Adipose tissue (tissue), 3 donors: Measurements from ENCODE around the gene ZNF469. TPM values are rescaled to one million over a fixed set of nuclear protein-coding genes. Genes with fewer than 3 reads are reported as not detected.

Source experiments
- H3K27ac ChIP-seq: one replicate; pipeline ENCODE4 v1.5.1; 2013; ENCODE audit warnings: low read depth, low read length
- WGBS, 3 donors: extraction: QIAGEN DNeasy Blood & Tissue Kit; methylation state at CpG; one replicate each; pipeline ENCODE4 v1.1.7; 2013; 5-methylcytosine and 5-hydroxymethylcytosine counted together
- polyA plus RNA-seq, 3 donors: library from polyadenylated mRNA; stranded (reverse); fragments of 200-250 nt; gene quantifications; one replicate each; pipeline ENCODE4 v1.2.3, GENCODE V29; 2013
- donor health status: healthy with polysubstance abuse.
- donor health status: Bipolar disorder and iron deficiency.
- donor health status: healthy.

ZNF469 gene, protein sequence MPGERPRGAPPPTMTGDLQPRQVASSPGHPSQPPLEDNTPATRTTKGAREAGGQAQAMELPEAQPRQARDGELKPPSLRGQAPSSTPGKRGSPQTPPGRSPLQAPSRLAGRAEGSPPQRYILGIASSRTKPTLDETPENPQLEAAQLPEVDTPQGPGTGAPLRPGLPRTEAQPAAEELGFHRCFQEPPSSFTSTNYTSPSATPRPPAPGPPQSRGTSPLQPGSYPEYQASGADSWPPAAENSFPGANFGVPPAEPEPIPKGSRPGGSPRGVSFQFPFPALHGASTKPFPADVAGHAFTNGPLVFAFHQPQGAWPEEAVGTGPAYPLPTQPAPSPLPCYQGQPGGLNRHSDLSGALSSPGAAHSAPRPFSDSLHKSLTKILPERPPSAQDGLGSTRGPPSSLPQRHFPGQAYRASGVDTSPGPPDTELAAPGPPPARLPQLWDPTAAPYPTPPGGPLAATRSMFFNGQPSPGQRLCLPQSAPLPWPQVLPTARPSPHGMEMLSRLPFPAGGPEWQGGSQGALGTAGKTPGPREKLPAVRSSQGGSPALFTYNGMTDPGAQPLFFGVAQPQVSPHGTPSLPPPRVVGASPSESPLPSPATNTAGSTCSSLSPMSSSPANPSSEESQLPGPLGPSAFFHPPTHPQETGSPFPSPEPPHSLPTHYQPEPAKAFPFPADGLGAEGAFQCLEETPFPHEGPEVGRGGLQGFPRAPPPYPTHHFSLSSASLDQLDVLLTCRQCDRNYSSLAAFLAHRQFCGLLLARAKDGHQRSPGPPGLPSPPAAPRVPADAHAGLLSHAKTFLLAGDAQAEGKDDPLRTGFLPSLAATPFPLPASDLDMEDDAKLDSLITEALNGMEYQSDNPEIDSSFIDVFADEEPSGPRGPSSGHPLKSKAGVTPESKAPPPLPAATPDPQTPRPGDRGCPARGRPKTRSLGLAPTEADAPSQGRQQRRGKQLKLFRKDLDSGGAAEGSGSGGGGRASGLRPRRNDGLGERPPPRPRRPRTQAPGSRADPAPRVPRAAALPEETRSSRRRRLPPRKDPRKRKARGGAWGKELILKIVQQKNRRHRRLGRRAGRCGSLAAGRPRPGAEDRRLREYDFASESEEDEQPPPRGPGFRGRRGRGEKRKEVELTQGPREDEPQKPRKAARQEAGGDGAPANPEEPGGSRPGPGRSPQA (N-terminal part only)
- 1 to 10 TPM in 1 of 3 donors, under 1 TPM in 2; 0.06 to 1.5 (median 0.45) TPM for polyA plus RNA-seq

DNA sequence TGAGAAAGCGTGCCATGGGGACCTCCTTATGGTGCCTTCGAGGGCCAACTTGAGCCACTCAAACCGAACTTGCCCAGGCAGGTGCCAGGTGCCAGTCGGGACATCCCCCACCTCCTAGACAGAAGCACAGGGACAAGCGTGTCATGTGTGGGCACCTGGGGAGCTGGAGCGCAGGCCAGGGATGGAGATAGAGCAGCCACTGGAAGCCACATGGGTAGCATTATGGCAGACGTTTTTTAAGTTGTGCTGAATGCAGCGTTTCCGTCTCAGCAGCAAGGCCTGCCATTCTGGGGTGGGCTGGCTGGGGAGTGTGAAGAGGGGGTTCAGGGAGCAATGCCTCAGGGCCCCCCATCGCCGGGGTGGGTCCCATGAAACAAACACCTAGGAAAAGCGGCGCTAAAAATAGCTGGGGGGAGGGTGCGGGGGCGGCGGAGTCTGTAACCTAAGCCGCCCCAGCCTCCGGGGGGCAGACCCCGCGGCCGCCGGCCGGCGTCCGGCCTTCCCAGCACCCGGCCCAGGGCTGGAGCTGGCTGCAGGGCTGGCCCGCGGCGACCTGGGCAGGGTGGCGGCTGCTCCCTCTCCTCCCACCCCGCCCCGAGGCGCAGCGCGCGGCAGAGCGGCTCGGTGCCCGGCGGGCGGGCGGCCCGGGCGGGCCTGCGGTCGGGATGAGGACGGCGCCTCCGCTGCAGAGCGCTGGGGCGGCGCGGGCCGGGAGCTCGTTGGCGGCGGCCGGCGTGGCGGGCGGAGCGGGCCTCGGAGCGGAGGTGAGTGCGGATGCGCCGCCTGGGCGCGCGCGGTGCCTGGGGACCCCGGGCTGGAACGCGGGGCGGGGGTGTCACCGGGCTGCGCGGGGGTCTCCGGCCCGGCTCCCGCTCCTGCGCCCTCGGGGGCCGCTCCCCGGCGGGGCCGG lies at the start of gene ZNF469:
Gene ZNF469 (plus strand): TSS at position 469 of the 910 bp plus-strand sequence. CDS start 44,512 bp downstream, outside the sequence.
- WGBS, 3 donors, result 9 to 20% (median 11%) methylated on average over 34 to 87 of the region's 87 CpGs
- no peak within 1 kb of the TSS for H3K27ac ChIP-seq

DNA sequence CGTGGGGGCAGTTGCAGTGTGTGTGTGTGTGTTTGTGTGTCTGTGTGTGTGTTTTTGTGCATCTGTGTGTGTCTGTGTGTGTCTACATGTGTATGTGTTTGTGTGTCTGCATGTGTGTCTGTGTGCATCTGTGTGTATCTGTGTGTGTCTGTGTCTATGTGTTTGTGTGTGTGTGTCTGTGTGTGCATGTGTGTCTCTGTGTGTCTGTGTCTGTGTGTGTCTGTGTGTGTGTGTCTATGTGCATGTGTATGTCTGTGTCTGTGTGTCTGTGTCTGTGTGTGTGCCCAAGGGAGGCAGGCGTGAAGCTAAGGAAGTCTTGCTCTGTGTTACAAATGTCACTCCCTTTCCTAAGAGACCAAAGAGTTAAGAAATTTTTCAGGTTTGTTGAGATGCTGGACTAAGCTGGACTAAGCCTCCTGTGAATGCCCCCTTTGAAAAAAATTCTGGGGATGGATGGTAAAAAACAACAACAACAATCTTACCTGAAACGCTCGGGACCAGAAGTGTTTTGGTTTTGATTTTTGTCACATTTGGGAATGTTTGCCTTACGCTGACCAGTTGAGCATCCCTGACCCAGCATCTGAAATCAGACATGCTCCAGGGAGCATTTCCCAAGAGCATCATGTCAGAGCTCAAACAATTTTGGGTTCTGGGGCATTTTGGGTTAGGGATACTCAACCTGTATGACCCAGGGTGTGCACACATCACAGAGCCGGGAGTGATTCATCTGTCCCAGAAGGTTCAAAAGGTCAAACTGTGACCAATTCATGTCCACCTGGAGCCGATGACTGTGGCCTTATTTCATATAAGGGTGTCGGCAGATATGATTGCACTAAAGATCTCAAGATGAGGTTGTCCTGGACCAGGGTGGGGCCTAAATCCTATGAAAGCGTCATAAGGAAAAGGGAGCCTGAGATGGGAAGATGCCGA lies 48.6 kb upstream of the ZNF469 start:
- 73 to 80% (median 77%) methylated on average over 10 of the region's 10 CpGs for WGBS, 3 donors
- H3K27ac ChIP-seq, result no peak overlapping the region

DNA sequence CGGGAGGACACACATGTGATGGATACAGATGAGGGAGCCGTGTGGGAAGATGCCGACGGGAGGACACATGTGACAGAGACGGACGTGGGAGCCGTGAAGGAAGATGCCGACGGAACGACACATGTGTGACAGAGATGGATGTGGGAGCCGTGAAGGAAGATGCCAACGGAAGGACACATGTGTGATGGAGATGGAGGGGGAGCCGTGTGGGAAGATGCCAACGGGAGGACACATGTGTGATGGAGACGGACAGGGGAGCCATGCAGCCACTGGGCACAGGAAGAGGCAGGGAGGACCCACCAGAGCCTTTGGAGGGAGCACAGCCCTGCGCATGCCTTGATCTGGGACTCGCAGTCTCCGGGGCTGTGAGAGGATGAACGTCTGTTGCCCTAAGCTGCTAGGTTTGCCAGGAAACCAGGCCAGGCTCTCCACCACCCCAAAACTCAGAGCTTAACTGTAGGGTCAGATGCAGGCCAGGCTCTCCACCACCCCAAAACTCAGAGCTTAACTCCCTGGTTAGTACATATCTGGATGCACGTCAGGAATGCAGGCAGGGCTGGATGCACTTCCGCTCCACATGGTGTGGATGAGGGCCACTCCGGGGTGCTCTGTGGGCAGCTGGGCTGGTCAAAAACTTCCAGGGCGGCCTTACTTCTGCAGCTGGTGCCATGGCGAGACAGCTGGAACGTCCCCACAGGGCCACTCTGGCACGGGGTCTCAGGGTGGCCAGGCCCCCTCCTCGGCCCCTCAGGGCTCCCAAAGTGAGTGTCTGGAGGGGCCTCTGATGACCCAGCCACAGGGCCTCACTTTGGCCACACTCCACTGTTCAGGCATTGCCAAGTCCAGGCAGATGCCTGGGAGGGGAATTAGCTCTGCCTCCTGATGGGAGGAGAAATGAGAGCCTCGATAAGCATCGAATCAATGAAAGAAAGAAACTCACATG lies 47.7 kb upstream of the ZNF469 start:
- 78 to 88% (median 86%) methylated on average over 29 of the region's 29 CpGs for WGBS, 3 donors

DNA sequence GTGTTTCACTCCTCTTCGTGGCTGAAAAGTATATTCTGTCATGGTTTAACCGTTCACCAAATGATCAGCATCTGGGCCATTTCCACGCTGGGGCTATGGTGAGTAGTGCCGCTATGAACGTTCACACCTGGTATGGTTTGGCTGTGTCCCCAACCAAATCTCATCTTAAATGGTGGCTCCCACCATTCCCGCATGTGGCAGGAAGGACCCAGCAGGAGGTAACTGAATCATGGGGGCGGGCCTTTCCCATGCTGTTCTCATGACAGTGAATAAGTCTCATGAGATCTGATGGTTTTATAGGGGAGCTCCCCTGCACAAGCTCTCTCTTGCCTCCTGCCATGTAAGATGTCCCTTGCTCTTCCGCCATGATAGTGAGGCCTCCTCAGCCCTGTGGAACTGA lies 45.7 kb upstream of the ZNF469 start:
- no peak overlapping the region for H3K27ac ChIP-seq
- WGBS, 3 donors, result 89 to 94% (median 89%) methylated on average over 8 of the region's 8 CpGs

More for the DNA sequence above, 47.7 kb upstream of the ZNF469 start:
- no peak overlapping the region for H3K27ac ChIP-seq

DNA sequence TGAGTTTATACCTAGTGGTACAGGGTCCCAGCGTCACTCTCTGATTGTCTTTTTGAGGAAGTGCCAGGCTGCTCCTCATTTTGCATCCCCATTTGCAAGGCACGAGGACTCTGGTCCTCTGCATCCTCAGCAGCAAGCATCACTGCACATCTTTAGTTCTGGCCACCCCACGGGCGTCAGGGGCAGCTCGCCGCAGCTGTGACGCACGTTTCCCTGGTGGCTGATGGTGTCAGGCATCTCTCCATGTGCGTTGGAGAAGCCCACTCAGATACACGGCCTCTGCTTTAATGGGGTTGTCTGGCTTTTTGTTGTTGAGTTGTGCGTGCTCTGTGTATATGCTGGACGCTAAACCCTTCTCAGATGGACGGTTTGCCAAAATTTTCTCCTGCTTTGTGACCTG lies 45.2 kb upstream of the ZNF469 start:
- no peak overlapping the region for H3K27ac ChIP-seq
- 79 to 92% (median 91%) methylated on average over 13 of the region's 13 CpGs for WGBS, 3 donors

DNA sequence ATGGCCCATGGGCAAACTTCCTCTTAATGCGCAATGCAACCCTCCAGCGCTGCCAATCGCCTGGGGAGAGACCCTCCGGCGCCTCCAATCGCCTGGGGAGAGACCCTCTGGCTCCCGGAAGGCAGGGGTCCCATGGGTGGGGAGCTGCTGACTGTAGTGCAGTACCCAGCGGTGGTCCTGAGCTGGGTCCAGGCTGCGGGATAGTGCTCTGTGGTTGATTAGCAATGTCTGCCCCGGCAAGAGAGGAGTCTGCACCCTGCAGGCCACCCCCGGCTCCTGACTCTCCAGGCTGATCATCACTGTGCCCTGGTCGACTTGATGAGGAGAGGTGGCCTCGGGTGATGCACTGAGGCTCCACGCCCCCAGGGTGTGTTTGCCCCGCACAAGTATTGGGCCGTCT lies 44.6 kb upstream of the ZNF469 start:
- WGBS, 3 donors, result 66 to 78% (median 77%) methylated on average over 16 of the region's 16 CpGs
- no peak overlapping the region for H3K27ac ChIP-seq

DNA sequence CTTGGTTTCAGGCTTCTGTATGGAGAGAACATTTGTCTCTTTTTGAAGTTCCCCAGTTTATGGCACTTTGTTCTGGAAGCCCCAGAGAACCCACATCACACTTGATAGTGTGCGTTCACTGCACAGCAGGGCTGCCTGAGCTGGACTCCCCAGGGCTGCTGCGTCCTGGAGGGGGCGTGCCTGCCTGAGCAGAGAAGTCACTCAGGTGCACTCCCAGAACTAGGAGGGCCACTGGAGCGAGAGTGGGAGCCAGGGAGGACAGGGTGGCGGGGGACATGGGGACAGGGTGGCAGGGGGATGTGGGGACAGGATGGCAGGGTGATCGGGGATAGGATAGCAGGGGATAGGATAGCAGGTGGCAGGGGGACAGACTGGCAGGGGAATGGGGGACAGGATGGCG lies 43.9 kb upstream of the ZNF469 start:
- WGBS, 3 donors, result 72 to 89% (median 82%) methylated on average over 7 of the region's 7 CpGs
- no peak overlapping the region for H3K27ac ChIP-seq

DNA sequence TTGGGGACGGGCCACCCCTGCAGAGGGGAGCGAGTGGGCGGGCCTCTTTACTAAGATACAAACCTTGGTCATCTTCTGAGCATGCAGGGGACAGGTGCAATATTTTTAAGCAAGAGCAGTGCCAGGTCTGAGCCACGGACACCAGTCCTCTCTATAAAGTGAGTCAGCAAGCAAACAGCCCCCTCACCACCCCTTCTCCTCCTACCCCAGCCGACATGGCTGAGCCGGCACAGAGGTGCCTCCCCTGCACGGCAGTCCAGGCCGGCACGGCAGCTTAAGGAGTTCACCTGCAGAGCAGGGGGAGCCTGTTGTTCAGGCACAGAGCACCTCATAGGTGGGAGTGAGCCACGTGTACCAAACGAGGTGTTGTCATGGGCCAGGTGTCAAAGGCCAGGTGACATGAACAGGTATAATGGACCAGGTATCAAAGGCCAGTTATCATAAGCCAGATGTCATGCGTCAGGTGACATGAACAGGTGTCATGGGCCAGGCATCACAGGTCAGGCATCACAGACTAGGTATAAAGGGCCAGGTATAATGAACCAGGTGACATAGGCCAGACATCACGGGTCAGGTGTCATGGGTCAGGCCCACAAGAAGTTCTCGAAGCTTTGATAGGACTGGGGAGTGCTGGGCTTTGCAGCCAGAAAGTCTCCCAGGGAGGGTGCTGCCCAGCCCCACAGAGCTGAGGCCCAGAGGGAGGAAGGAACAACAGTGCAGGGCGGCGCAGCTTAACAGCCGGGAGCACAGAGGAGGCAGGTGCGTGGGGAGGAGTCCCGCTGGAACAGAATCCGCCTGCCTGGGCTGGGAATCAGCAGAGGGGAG lies 42.6 kb upstream of the ZNF469 start:
- WGBS, 3 donors, result 66 to 72% (median 70%) methylated on average over 20 of the region's 20 CpGs

DNA sequence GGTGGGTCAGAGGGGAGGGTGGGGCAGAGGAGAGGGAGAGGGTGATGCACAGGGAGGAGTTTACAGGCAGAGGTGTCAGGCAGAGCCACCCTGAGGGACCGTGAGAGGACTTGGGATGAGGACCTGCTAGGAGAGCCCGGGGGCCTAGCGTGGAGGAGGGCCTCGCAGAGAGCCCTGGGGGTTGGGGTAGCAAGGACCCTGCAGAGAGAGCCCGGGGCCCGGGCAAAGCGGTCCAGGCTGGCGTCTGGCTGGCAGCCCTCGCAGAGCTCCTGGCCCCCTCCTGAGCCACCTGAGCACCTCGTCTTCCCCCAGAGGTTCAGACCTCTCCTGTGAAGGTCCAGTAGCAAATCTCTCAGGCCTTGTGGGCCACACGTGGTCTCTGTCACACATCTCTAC lies 42.0 kb upstream of the ZNF469 start:
- WGBS, 3 donors, result 79 to 85% (median 81%) methylated on average over 7 to 11 of the region's 11 CpGs

More for the DNA sequence above, 42.6 kb upstream of the ZNF469 start:
- no peak overlapping the region for H3K27ac ChIP-seq

DNA sequence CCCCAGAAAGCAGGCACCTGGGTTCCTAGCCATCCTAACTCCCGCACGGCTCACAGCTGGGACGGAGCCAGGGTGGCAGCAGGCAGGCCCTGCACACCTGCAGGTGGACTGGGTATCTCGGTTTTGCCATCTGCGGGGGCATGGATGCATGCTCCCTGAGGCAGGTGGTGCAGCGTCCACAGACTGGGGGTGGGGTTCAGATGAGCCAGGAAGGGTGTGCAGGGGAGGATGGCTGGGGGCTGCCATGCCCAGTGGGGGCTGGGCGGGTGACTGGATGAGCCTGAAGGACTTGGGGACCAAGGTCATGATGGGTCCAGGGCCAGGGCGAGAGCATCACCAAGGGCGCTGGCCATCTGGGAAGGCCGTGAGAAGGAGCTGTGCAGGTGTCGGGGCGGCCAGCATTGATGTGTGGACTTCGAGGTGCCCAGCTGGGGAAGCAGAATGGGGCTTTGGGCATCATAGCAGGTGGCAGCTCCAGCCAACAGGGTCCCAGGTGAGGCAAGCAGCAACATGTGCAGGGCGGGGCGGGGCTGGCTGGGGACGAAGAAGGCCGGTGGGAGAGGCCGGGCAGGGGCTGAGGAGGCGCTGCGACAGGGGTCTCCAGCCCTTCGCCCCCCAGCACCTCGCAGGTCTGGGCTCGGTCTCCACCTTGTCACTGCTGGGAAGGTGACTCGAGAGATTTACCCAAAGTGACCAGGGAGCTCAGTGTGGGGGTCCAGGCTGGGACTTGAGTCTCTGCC lies 41.0 kb upstream of the ZNF469 start:
- H3K27ac ChIP-seq, result no peak overlapping the region
- WGBS, 3 donors, result 87 to 94% (median 90%) methylated on average over 21 to 24 of the region's 24 CpGs

More for the DNA sequence above, 42.0 kb upstream of the ZNF469 start:
- H3K27ac ChIP-seq, result no peak overlapping the region

DNA sequence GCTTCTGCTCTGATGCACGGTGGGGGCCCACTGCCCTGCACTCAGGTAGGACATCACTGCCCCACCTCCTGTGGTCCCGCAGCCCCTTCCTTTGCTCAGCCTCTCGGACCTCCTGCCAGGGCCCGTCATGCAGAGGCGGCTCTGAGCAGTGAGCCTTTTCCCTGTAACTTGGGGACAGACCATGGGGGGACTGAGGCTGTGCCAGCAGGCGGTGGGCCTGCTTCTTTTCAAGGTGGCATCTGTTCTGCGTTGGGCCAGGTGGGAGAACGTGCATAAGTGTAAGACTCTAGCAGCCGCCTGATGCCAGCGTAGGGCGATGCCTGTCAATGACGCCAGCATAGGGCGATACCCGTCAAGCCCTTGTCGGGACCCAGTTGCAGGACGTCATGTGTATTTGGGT lies 40.3 kb upstream of the ZNF469 start:
- H3K27ac ChIP-seq, result no peak overlapping the region
- 93 to 96% (median 93%) methylated on average over 16 of the region's 16 CpGs for WGBS, 3 donors

DNA sequence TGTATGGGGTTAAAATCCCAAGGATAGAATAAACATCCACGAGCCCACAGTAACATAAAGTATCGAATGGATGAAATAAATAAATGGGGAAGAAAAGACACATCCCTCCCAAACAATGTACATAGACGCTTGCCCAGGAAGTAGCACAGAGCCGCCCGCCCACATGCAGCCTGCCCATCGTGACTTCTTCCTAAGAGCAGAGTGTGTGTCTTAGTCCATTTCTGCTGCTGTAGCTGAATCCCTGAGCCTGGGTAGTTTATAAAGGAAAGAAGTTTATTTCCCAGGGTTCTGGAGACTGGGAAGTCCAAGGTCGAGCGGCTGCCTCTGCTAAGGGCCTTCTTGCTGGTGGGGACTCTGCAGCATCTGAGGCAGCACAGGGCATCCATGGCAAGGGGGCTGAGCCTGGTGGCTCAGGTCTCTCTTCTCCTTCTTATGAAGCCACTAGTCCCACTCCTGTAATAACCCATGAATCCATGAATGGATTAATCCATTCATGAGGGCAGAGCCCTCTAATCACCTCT lies 39.4 kb upstream of the ZNF469 start:
- WGBS, 3 donors, result 89 to 94% (median 92%) methylated on average over 8 of the region's 8 CpGs
- no peak overlapping the region for H3K27ac ChIP-seq

DNA sequence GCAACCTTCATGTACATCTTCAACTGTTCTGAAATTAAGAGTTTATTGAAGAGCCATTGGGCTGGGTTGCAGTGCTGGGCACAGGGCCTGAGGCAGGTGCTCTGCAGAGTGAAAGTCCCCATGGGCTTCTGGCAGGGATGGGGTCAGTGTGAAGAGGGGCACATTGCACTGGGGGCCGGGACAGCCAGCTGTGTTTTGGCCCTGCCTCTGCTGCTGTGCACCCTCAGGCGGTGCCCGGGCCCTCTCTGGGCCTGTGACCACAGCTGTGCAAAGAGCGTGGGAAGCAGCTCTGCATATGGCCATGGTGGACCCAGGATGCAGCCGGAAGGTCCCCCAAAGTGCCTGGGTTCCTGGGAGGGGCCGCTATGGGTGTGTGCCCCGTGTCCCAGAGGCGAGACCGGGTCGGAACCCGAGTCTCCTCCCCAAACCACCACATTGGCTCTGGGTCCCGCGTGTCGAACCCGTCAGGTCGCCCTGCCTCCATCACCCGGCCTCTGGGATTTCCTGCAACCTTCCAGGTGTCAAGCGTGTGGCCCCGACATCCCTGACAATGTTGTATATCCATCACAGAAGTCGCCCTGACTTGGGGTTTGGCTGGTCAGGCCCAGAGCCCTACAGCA lies 38.2 kb upstream of the ZNF469 start:
- WGBS, 3 donors, result 90 to 92% (median 92%) methylated on average over 20 of the region's 20 CpGs
- H3K27ac ChIP-seq, result no peak overlapping the region
